Activated naive CD8-positive, alpha-beta T cell treated with anti-CD3 and anti-CD28 coated beads, Interleukin-2, amount 50 U/mL, for 16 hours (primary cell): Measurements from ENCODE around the gene TIGD7.
A peak's percentile ranks its signal among the peaks of the same experiment; 100 is the strongest.

Experiments used
- DNase-seq: peaks from one replicate; pipeline ENCODE4 v3.0.0-alpha.2; 2020; ENCODE audit warnings: low read depth, low spot score

TIGD7 gene, protein sequence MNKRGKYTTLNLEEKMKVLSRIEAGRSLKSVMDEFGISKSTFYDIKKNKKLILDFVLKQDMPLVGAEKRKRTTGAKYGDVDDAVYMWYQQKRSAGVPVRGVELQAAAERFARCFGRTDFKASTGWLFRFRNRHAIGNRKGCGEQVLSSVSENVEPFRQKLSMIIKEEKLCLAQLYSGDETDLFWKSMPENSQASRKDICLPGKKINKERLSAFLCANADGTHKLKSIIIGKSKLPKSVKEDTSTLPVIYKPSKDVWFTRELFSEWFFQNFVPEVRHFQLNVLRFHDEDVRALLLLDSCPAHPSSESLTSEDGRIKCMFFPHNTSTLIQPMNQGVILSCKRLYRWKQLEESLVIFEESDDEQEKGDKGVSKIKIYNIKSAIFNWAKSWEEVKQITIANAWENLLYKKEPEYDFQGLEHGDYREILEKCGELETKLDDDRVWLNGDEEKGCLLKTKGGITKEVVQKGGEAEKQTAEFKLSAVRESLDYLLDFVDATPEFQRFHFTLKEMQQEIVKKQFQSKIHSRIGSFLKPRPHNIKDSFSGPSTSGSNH

DNA sequence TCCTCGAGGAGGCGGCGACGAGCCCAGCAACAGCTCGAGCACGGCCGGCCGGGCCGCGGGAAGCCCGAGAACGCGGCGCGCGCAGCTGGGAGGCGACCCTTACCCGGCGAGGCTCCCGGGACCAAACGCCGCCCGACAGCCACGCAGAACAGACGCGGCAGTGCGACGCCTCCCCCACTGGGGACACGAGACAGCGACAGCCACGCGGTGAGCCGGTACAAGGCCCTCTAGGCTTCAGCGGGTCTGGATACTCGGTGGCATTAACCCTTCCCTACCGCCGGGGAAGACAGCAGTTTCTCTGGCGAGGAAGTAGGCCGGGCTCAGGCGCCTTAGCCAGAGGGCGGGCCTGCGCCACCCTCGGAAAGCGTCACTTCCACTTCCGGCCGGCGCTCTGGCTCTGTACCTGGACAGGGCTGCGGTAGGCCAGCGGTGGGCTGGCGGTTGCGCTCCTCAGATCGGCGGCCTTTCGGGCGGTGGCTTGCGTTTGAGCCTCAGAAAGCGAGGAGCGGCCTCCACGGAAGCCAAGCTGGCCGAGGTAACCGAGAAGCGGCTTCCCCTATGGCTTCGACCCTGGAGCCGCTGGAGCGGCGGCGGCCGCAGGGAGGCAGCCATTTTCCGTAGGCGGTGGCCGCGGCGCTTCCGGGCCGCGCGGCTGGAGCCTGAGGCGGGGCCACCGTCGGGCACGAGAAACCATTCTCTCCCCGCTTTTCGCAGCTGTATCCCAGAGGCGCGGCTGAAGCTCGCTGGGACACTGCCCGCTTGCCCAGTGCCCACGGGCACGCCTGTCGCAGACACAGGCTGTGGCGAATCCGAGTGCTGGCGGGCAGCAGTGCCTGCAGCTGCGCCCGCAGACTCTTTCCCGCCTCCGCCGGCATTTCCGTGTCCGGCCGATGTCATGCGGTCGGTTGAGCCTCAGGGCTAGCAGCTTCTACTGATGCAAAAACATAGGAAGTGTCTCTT lies at the start of gene TIGD7, which contains the start of gene ZNF75A:
Gene TIGD7, minus strand, starts transcription at position 322 of the 960 bp plus-strand sequence. CDS start 4,816 bp downstream, outside the sequence.
Gene ZNF75A, plus strand, starts transcription at position 389 of the 960 bp plus-strand sequence. CDS start 2,932 bp downstream, outside the sequence.
- peak; percentile 51 for DNase-seq

DNA sequence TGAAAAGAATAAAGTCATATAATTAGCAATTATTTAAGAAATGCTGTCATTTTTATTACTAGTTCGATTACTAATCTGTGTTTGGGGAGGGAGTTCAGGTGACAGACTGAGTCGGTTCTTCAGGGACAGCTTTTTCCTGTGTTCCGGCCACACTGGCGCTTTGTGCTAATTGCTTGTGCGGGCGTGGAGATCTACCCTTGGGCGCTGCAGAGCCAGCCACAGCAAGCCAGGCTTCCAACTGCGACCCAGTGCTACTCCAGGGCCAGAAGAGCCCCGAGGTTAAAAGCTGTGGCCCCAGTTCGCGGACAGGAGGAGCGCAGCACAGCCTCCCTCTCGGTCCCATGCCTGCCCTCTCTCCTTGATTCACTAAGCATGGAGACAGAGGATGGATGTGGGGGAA lies 43.9 kb upstream of the TIGD7 start:
- DNase-seq = no peak

DNA sequence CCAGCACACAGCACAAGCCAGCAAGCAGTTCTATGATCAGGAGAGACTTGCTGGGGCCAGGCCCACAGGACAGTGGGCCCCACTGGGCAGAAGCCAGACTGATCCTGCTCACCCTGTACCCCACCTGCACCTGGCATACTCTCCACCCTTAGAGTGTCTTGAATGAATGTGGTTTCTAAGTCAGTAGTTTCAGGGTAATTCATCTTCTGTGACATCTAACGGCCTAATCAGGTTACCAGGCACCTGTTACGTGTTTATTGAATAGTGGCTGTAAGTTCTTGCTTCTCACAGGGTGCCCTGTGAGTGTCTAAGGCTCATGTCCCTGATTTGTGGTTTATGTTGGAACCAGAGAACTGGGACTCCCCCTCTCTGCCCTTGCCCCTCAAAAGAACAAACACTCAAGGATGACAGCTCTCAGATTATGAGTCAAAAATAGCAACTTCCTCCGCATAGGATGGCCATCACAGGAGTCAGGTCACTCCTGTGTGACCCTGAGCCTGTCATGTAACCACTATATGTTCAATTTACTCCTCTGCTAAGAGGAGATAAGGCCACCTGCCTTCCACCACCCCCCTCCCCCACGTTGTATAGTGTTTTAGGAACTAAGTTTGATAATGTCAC lies 43.4 kb upstream of the TIGD7 start:
- no peak for DNase-seq

DNA sequence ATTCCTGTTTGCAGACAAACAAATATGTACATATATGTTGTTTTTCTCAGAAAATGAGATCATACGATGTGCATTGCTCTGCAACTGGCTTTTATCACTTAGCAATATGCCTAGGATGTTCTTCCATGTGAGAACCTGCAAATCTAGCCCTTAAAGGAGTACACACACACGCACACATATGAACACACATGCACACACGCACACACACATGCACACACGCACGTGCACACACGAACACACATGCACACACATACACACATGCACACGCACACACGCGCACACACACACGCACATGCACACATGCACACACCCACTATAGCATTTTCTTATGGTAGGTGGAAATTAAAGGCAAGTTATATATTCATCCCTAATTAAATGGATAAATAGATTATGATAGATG lies 42.4 kb upstream of the TIGD7 start:
- no peak for DNase-seq

DNA sequence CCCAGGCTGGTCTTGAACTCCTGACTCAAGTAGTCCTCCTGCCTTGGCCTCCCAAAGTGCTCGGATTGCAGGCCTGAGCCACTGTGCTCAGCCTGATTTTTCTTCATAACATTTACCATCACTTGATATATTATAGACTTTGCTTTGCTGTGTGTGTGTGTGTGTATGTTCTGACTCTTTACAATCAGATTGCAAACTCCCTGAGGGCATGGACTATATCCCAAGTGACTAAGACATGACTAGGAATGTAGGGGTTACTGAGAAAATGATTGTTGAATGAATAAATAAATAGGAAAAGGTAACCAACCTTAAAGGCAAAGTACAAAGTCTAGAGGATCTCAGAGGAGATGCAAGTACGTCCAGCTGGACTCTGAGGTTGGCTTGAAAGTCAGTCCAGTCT lies 40.8 kb upstream of the TIGD7 start:
- DNase-seq = no peak

DNA sequence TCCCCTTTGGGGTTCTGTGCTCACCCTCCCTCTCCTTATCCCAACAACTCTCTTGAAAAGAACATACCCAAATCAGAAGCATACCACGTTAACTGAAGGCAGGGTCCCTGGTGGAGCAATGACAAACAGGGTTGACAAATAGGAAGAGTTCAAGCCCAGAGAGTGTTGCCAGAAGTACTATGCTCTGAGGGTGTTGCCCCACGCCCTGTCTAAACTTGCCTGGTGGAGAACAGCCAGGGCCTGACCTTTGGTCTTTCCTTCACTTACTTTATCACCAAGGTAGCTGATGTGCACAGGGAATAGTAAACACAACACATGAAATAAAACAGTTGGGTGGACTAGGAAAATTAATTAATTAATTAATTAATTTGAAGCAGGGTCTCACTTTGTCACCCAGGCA lies 23.4 kb upstream of the TIGD7 start:
- DNase-seq = no peak

DNA sequence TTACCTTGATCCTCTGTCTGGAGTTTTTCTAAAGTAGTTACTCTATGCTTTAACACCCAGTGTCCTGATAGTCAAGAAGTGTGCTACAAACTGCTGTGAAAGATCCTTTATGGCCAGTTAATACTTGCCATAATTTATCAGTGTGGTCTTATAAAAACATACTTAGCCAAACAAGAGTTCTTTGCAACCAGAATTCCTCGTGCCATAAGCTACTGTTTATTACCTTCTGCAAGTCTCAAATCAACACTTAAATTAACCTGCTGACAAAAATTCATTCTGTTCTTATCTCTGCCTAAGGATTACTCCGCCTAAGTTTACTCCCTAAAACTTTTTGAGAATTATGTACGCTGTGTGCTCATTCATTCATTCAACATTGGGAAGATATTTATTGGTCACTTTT lies 22.9 kb upstream of the TIGD7 start:
- no peak for DNase-seq

- no peak for DNase-seq
These were observed 22.3 kb upstream of the TIGD7 start for GRCh38 chr16:3327514-3327913.

- no peak for DNase-seq
These were observed 16.6 kb upstream of the TIGD7 start for GRCh38 chr16:3321816-3322215.

- no peak for DNase-seq
These were observed 12.2 kb upstream of the TIGD7 start for GRCh38 chr16:3317315-3317999.

DNA sequence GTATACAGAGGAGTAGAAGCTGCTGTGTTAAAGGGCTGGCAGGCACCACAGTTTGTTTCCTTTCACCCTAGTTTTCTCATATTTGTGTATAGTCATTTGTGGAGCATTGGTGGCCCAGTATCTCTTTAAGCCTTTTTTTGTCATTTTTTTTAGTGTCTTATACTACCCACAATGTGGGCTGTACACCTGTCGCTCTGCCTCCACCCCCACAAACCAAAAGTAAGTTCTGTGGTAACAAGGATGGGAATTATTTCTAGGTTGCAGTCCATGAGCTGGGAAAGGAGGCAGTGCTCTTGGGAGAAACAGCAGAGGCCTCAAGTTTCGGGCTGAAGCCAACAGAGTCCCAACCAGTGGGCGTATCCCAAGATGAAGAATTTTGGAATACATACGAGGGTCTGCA lies 6.3 kb upstream of the TIGD7 start:
- no peak for DNase-seq

GRCh38 chr16:3306078-3306477 lies 848 bp upstream of the TIGD7 start:
- no peak for DNase-seq

- DNase-seq = no peak
These were observed 860 bp downstream of the TIGD7 start for GRCh38 chr16:3304370-3304769.

- DNase-seq = no peak
These were observed 9.4 kb downstream of the TIGD7 start for GRCh38 chr16:3295783-3296182.

GRCh38 chr16:3295209-3295608 lies 10.0 kb downstream of the TIGD7 start:
- DNase-seq = no peak

DNA sequence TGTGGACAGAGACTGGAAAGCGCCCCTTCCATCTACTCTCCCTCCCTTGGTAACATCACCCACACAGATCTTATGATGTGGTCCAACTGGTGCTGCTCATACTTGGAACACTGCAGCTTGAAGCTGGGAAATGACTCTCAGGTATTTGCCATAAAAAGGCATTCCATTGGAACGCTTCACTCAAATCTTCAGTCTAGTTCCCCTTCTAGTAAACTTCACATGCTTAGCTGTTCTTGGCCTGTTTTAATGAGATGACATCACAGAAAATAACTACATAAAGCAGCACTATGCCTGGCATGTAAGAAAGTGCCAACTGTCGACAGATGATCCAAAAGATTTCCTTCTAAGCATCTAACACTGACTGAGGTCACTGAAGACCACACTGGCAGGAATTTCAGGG lies 12.6 kb downstream of the TIGD7 start:
- DNase-seq = no peak

- DNase-seq = no peak
These were observed 15.1 kb downstream of the TIGD7 start for GRCh38 chr16:3289998-3290673.

DNA sequence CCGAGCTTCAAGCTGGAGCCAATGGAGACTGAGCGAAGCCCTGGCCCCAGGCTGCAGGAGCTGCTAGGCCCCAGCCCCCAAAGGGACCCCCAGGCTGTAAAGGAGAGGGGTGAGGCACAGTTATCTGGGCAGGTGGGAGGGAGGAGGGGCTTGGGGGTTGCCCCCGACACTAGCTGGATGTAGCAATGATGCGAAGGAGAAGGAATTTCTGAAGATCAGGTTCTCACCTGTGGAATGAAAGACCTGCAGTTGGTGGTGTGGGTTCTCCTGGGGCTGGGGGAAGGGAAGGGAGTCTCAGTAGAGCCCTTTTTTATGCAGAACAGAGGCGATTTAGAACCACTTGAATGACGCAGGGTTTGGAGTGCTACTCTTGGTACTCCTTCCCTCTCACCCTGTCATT lies 20.1 kb downstream of the TIGD7 start:
- DNase-seq = no peak

GRCh38 chr16:3283543-3284447 lies 21.4 kb downstream of the TIGD7 start:
- DNase-seq = no peak
